HCT116 (cell line): ENCODE results near the gene SYT3. TPM values are rescaled to one million over a fixed set of nuclear protein-coding genes. Genes with fewer than 3 reads are reported as not detected.

Experiments used
- ATAC-seq: fragments of 200-7000 bp; cut with Tn5 transposase; 2 replicates; pipeline ENCODE4 v1.9.1; 2020; ENCODE audit warnings: mild to moderate bottlenecking, moderate library complexity
- BruUV-seq: library from RNA; stranded (reverse); fragments of 400-500 nt; replicated peaks from 2 replicates; lab custom pipeline; 2021; lab: Mats Ljungman, UMichigan
- CTCF ChIA-PET: fragments of 300-600 bp; sonication (Branson Sonifier 250); formaldehyde crosslinking; loops from one replicate; lab custom pipeline; 2021; ENCODE audit warnings: antibody characterized with exemption; lab: Charles Lee
- POLR2A ChIA-PET: fragments of 300-600, 350-600 bp; sonication (Branson Sonifier 250); formaldehyde crosslinking; loops from one replicate; lab custom pipeline; 2021; ENCODE audit warnings: antibody characterized with exemption; lab: Charles Lee
- RAD21 ChIA-PET, 2 experiments: fragments of 300-600 bp; sonication (Branson Sonifier 250); formaldehyde crosslinking; loops; one replicate each; lab custom pipeline; 2023; ENCODE audit warnings: low total read pairs in 2 of 2; ENCODE audit not compliant: uncharacterized antibody in 2 of 2, unreplicated experiment in 2 of 2, low non-redundant PET in 1 of 2; lab: Charles Lee
- DNase-seq: peaks from one replicate; pipeline ENCODE4 v3.0.0-alpha.2; 2010; ENCODE audit warnings: low read depth, low spot score
- H2AFZ ChIP-seq: fragments of 200-600 bp; shearing (Covaris generic), sonication (generic); 2 replicates; pipeline ENCODE4 v1.6.1; 2017; ENCODE audit warnings: low read depth, mixed run types, mixed read lengths, antibody characterized with exemption, low read length; ENCODE audit not compliant: poor library complexity, severe bottlenecking
- H3K27ac ChIP-seq: 2 replicates; pipeline ENCODE4 v1.5.1; 2012; ENCODE audit warnings: low read depth, low read length
- H3K27me3 ChIP-seq: fragments of 200-600 bp; sonication (generic); 2 replicates; pipeline ENCODE4 v1.6.1; 2016; ENCODE audit warnings: mixed run types, low read length, mixed read lengths; ENCODE audit not compliant: insufficient read depth
- H3K36me3 ChIP-seq, 2 experiments: fragments of 200-500 bp in 1 of 2; fragments of 200-600 bp in 1 of 2; sonication (Bioruptor generic) in 1 of 2; sonication (generic) in 1 of 2; 2 replicates each; pipeline versions ENCODE4 v1.5.1 to v1.6.1; 2014 to 2016; ENCODE audit warnings: low read length in 2 of 2, inconsistent platforms in 1 of 2, mixed read lengths in 1 of 2, mixed run types in 1 of 2; ENCODE audit not compliant: insufficient read depth in 2 of 2, control insufficient read depth in 1 of 2
- H3K4me1 ChIP-seq, 2 experiments: fragments of 200-600 bp in 1 of 2; sonication (generic) in 1 of 2; 2 replicates each; pipeline versions ENCODE4 v1.5.1 to v1.6.1; 2012 to 2017; ENCODE audit warnings: low read length in 2 of 2, inconsistent platforms in 1 of 2, mild to moderate bottlenecking in 1 of 2, mixed read lengths in 1 of 2, mixed run types in 1 of 2, moderate library complexity in 1 of 2; ENCODE audit not compliant: insufficient read depth in 2 of 2, control insufficient read depth in 1 of 2
- H3K4me2 ChIP-seq: fragments of 200-600 bp; sonication (generic); 2 replicates; pipeline ENCODE4 v1.6.1; 2017; ENCODE audit warnings: mixed run types, low read length, mixed read lengths
- H3K4me3 ChIP-seq, 2 experiments: fragments of 200-600 bp in 1 of 2; sonication (generic) in 1 of 2; replicated peaks in 1 of 2; 2 replicates each; pipeline ENCODE4 v1.5.1; 2011 to 2016; ENCODE audit warnings: low read length in 2 of 2, control low read depth in 1 of 2, low read depth in 1 of 2, mild to moderate bottlenecking in 1 of 2, mixed read lengths in 1 of 2, mixed run types in 1 of 2
- H3K79me2 ChIP-seq: fragments of 200-600 bp; sonication (generic); 2 replicates; pipeline ENCODE4 v1.6.1; 2017; ENCODE audit warnings: mild to moderate bottlenecking, mixed run types, low read length, moderate library complexity, mixed read lengths; ENCODE audit not compliant: insufficient read depth
- H3K9ac ChIP-seq: fragments of 200-600 bp; sonication (generic); 2 replicates; pipeline ENCODE4 v1.6.1; 2016; ENCODE audit warnings: low read length, mixed read lengths
- H3K9me2 ChIP-seq: fragments of 200-600 bp; sonication (generic), shearing (Covaris generic); 2 replicates; pipeline ENCODE4 v1.6.1; 2017; ENCODE audit warnings: mixed run types, mild to moderate bottlenecking, moderate library complexity; ENCODE audit not compliant: insufficient read depth
- H3K9me3 ChIP-seq, 2 experiments: fragments of 200-500 bp in 1 of 2; fragments of 200-600 bp in 1 of 2; sonication (Bioruptor generic) in 1 of 2; sonication (generic) in 1 of 2; 2 replicates each; pipeline ENCODE4 v1.6.1; 2014 to 2017; ENCODE audit warnings: low read length in 2 of 2, mixed read lengths in 2 of 2, inconsistent platforms in 1 of 2, low read depth in 1 of 2, mild to moderate bottlenecking in 1 of 2, mixed run types in 1 of 2, moderate library complexity in 1 of 2; ENCODE audit not compliant: control insufficient read depth in 1 of 2, insufficient read depth in 1 of 2
- H4K20me1 ChIP-seq: fragments of 200-600 bp; sonication (generic), shearing (Covaris generic); 2 replicates; pipeline ENCODE4 v1.6.1; 2017; ENCODE audit warnings: mixed run types, mild to moderate bottlenecking, moderate library complexity; ENCODE audit not compliant: insufficient read depth
- ATF3 ChIP-seq: IDR thresholded peaks from 2 replicates; pipeline ENCODE4 v1.6.1; 2012
- CBX3 ChIP-seq: IDR thresholded peaks from 2 replicates; pipeline ENCODE4 v1.6.1; 2012; ENCODE audit warnings: low read depth
- CEBPB ChIP-seq: IDR thresholded peaks from 2 replicates; pipeline ENCODE4 v1.6.1; 2012; ENCODE audit warnings: low read depth
- CTCF ChIP-seq, 3 experiments: fragments of 200-600 bp in 1 of 3; sonication (generic) in 1 of 3; IDR thresholded peaks in 2 of 3; conservative IDR thresholded peaks in 1 of 3; 2 replicates each; pipeline ENCODE4 v1.5.1; 2012 to 2017; ENCODE audit warnings: low read depth in 2 of 3, low read length in 2 of 3, antibody characterized with exemption in 1 of 3, borderline replicate concordance in 1 of 3, control low read depth in 1 of 3, mild to moderate bottlenecking in 1 of 3, mixed read lengths in 1 of 3, mixed run types in 1 of 3, moderate library complexity in 1 of 3; ENCODE audit not compliant: insufficient read depth in 1 of 3
- EGR1 ChIP-seq: IDR thresholded peaks from 2 replicates; pipeline ENCODE4 v1.6.1; 2012; ENCODE audit warnings: low read depth
- EZH2 ChIP-seq: fragments of 200-600 bp; sonication (generic); IDR thresholded peaks from 2 replicates; pipeline ENCODE4 v1.6.1; 2017; ENCODE audit warnings: antibody characterized with exemption, mixed run types
- FOSL1 ChIP-seq: IDR thresholded peaks from 2 replicates; pipeline ENCODE4 v1.6.1; 2012; ENCODE audit warnings: low read depth
- JUND ChIP-seq: IDR thresholded peaks from 2 replicates; pipeline ENCODE4 v1.6.1; 2012
- POLR2A ChIP-seq: IDR thresholded peaks from 2 replicates; pipeline ENCODE4 v1.7.0; 2011; ENCODE audit warnings: borderline replicate concordance; ENCODE audit not compliant: insufficient read depth, insufficient read length; ENCODE audit errors: extremely low read depth
- POLR2AphosphoS5 ChIP-seq: IDR thresholded peaks from 2 replicates; pipeline ENCODE4 v1.6.1; 2011; ENCODE audit warnings: mild to moderate bottlenecking, low read depth, low read length, moderate library complexity
- REST ChIP-seq: IDR thresholded peaks from 2 replicates; pipeline ENCODE4 v1.6.1; 2012; ENCODE audit warnings: low read depth
- SIN3A ChIP-seq: IDR thresholded peaks from 2 replicates; pipeline ENCODE4 v1.6.1; 2012; ENCODE audit warnings: low read depth
- SP1 ChIP-seq: IDR thresholded peaks from 2 replicates; pipeline ENCODE4 v1.6.1; 2012; ENCODE audit warnings: low read depth
- SRF ChIP-seq: IDR thresholded peaks from 2 replicates; pipeline ENCODE4 v1.6.1; 2012; ENCODE audit warnings: low read depth
- TCF7L2 ChIP-seq: IDR thresholded peaks from 2 replicates; pipeline ENCODE4 v1.7.0; 2011; ENCODE audit warnings: borderline replicate concordance, inconsistent platforms; ENCODE audit not compliant: insufficient read depth, insufficient read length; ENCODE audit errors: extremely low read depth
- ZBTB33 ChIP-seq: IDR thresholded peaks from 2 replicates; pipeline ENCODE4 v1.6.1; 2011; ENCODE audit warnings: mild to moderate bottlenecking, low read length, moderate library complexity; ENCODE audit not compliant: insufficient replicate concordance; ENCODE audit errors: extremely low read depth
- ZFX ChIP-seq: fragments of 450-650 bp; IDR thresholded peaks from 2 replicates; pipeline ENCODE4 v1.6.1; 2017
- ZNF274 ChIP-seq: fragments of 200-500 bp; sonication (Bioruptor generic); IDR thresholded peaks from 2 replicates; pipeline ENCODE4 v1.6.1; 2014; ENCODE audit warnings: mild to moderate bottlenecking, low read depth, low read length, inconsistent platforms
- intact Hi-C: fragments of 100-400 bp; cut with micrococcal nuclease; formaldehyde crosslinking; loops from 2 replicates; pipeline ENCODE4 v1.10.0; 2022
- total RNA-seq: library from RNA; stranded (reverse); gene quantifications from one replicate; pipeline ENCODE4 v1.2.1, GENCODE V29; 2021; ENCODE audit not compliant: unreplicated experiment
- TF ChIP-seq, protein P1 (sequence below): IDR thresholded peaks from 2 replicates; pipeline ENCODE4 v1.6.1; 2012

Gene SYT3
- total RNA-seq, 1 experiment from 2014 or later: 4.6 TPM

DNA sequence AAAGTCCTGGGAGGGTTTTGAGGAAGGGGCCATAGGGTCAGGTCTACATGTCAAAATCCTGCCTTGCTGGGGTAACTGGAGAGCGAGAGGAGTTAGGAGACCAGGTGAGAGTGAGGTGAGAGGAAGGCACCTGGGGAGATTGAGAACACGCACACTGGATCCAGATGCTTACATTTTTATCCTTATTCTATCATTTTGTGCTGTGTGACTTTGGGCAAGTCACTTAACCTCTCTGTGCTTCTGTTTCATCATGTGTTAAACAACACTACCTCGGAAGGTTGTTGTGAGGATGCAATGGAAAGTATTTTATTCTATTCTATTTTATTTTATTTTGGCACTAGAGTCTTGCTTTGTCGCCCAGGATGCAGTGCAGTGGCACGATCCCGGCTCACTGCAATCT lies 13.0 kb upstream of the SYT3 start:
- BruUV-seq: no TSS peak
- Histone ChIP-seq H3K9ac (no peak overlapping the region), H3K9me3 (no peaks in the 10 kb centered on the region), H3K4me1 (peaks cover 5 to 34% of the 10 kb centered on the region in 2 experiments; a peak in 3 of 4 replicates), H3K79me2 (no peaks in the 10 kb centered on the region), H2AFZ (no peak overlapping the region), H4K20me1 (no peaks in the 10 kb centered on the region), H3K9me2 (no peaks in the 10 kb centered on the region), H3K4me3 (no peak overlapping the region), H3K36me3 (no peaks in the 10 kb centered on the region), H3K27ac (no peak overlapping the region), H3K4me2 (no peak overlapping the region), H3K27me3 (no peaks in the 10 kb centered on the region)
- POLR2A ChIA-PET: no interaction called here
- DNase-seq: no peak
- intact Hi-C loops: loop anchor here (10.0 kb wide), 1 partner anchor 118 kb away; no protein-coding TSS in a partner anchor
- no peak for ATAC-seq
- CTCF ChIA-PET: no interaction called here
- RAD21 ChIA-PET: no interaction called here
- TF ChIP-seq CEBPB (no peak), SP1 (no peak), EZH2 (no peak), CBX3 (no peak), ZFX (no peak), SIN3A (no peak), ZNF274 (no peak), REST (no peak), TCF7L2 (no peak), ATF3 (no peak), CTCF (IDR thresholded peaks at IDR 0.05 in 2 of 3, conservative IDR thresholded peaks at IDR 0.05 in 1 of 3; ENCODE audit: borderline replicate concordance in 1 of 3, insufficient read depth in 1 of 3, low read depth in 2 of 3, low read length in 2 of 3) (no peak), JUND (no peak), EGR1 (no peak), POLR2A (no peak), SRF (no peak), POLR2AphosphoS5 (no peak), FOSL1 (no peak), ZBTB33 (no peak)
- TF ChIP-seq, protein P1, sequence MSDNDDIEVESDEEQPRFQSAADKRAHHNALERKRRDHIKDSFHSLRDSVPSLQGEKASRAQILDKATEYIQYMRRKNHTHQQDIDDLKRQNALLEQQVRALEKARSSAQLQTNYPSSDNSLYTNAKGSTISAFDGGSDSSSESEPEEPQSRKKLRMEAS: no peak
